ENCODE measurements around the gene AFAP1.

- TF ChIP-seq, protein P1, sequence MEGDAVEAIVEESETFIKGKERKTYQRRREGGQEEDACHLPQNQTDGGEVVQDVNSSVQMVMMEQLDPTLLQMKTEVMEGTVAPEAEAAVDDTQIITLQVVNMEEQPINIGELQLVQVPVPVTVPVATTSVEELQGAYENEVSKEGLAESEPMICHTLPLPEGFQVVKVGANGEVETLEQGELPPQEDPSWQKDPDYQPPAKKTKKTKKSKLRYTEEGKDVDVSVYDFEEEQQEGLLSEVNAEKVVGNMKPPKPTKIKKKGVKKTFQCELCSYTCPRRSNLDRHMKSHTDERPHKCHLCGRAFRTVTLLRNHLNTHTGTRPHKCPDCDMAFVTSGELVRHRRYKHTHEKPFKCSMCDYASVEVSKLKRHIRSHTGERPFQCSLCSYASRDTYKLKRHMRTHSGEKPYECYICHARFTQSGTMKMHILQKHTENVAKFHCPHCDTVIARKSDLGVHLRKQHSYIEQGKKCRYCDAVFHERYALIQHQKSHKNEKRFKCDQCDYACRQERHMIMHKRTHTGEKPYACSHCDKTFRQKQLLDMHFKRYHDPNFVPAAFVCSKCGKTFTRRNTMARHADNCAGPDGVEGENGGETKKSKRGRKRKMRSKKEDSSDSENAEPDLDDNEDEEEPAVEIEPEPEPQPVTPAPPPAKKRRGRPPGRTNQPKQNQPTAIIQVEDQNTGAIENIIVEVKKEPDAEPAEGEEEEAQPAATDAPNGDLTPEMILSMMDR (IDR thresholded peaks at IDR 0.05), result no peak
- no peak for TF ChIP-seq EZH2 (IDR thresholded peaks at IDR 0.05)
- no peak for TF ChIP-seq EZH2phosphoT487 (IDR thresholded peaks at IDR 0.05)
Measured at GRCh38 chr4:7960017-7960789, 20.5 kb upstream of the AFAP1 start.

All from neural progenitor cell (in vitro differentiated cells).